Caco-2 (cell line): Measurements from ENCODE around the gene BRINP2. TPM values are rescaled to one million over a fixed set of nuclear protein-coding genes. Genes with fewer than 3 reads are reported as not detected.

ENCODE experiments used
- BruUV-seq: library from RNA; stranded (reverse); fragments of 400-500 nt; replicated peaks from 2 replicates; lab custom pipeline; 2021; lab: Mats Ljungman, UMichigan
- CTCF ChIA-PET: fragments of 300-600 bp; sonication (Branson Sonifier 250); formaldehyde crosslinking; loops from one replicate; lab custom pipeline; 2022; ENCODE audit warnings: antibody characterized with exemption; lab: Charles Lee
- POLR2A ChIA-PET: fragments of 300-600 bp; sonication (Branson Sonifier 250); formaldehyde crosslinking; loops from one replicate; lab custom pipeline; 2022; ENCODE audit warnings: antibody characterized with exemption; lab: Charles Lee
- DNase-seq, 2 experiments: peaks; one replicate each; pipeline versions ENCODE4 v3.0.0 to v3.0.0-alpha.2; 2020 to 2022
- H3K27me3 ChIP-seq: replicated peaks from 2 replicates; pipeline ENCODE4 v1.6.0; 2011; ENCODE audit warnings: low read length; ENCODE audit not compliant: control insufficient read depth, insufficient read depth
- H3K36me3 ChIP-seq: 2 replicates; pipeline ENCODE4 v1.5.1; 2011; ENCODE audit warnings: low read length; ENCODE audit not compliant: control insufficient read depth, insufficient read depth
- H3K4me1 ChIP-seq: fragments of 250-450 bp; sonication (Bioruptor Pico); 2 replicates; pipeline ENCODE4 v1.5.1; 2020; ENCODE audit warnings: mild to moderate bottlenecking
- H3K4me3 ChIP-seq: 2 replicates; pipeline ENCODE4 v1.5.1; 2011; ENCODE audit warnings: low read depth, mild to moderate bottlenecking, control low read depth, low read length
- H3K9me3 ChIP-seq: fragments of 250-450 bp; sonication (Bioruptor Pico); 2 replicates; pipeline ENCODE4 v1.5.1; 2020; ENCODE audit warnings: mild to moderate bottlenecking, moderate library complexity
- H3K27ac Mint-ChIP-seq: one replicate; pipeline ENCODE4 v1.8.0; 2022; ENCODE audit warnings: mixed read lengths; ENCODE audit not compliant: unreplicated experiment
- H3K27me3 Mint-ChIP-seq: one replicate; pipeline ENCODE4 v1.8.0; 2022; ENCODE audit warnings: mixed read lengths; ENCODE audit not compliant: insufficient read depth, unreplicated experiment
- H3K36me3 Mint-ChIP-seq: one replicate; pipeline ENCODE4 v1.8.0; 2022; ENCODE audit warnings: mild to moderate bottlenecking, mixed read lengths; ENCODE audit not compliant: insufficient read depth, unreplicated experiment
- H3K4me1 Mint-ChIP-seq: one replicate; pipeline ENCODE4 v1.8.0; 2022; ENCODE audit warnings: low read depth, mixed read lengths; ENCODE audit not compliant: unreplicated experiment
- H3K4me3 Mint-ChIP-seq: one replicate; pipeline ENCODE4 v1.8.0; 2022; ENCODE audit warnings: mild to moderate bottlenecking, moderate library complexity, mixed read lengths; ENCODE audit not compliant: unreplicated experiment
- H3K9me3 Mint-ChIP-seq: one replicate; pipeline ENCODE4 v1.8.0; 2022; ENCODE audit warnings: mixed read lengths; ENCODE audit not compliant: unreplicated experiment
- CTCF ChIP-seq, 2 experiments: fragments of 200-600 bp in 1 of 2; IDR thresholded peaks; 1 replicate in 1 of 2; 2 replicates in 1 of 2; pipeline versions ENCODE4 v1.5.1 to v1.8.0; 2011 to 2022; ENCODE audit warnings: antibody characterized with exemption in 1 of 2, control low read depth in 1 of 2, inconsistent platforms in 1 of 2, low read depth in 1 of 2, low read length in 1 of 2, mild to moderate bottlenecking in 1 of 2, moderate library complexity in 1 of 2; ENCODE audit not compliant: insufficient read depth in 1 of 2, severe bottlenecking in 1 of 2, unreplicated experiment in 1 of 2
- intact Hi-C: fragments of 100-400 bp; cut with micrococcal nuclease; formaldehyde crosslinking; loops from one replicate; pipeline ENCODE4 v1.10.0; 2022; ENCODE audit not compliant: unreplicated experiment
- total RNA-seq: library from RNA; stranded (reverse); gene quantifications from 2 replicates; pipeline ENCODE4 v1.2.3, GENCODE V29; 2022

Gene BRINP2
- total RNA-seq, 1 experiment from 2014 or later: not detected

DNA sequence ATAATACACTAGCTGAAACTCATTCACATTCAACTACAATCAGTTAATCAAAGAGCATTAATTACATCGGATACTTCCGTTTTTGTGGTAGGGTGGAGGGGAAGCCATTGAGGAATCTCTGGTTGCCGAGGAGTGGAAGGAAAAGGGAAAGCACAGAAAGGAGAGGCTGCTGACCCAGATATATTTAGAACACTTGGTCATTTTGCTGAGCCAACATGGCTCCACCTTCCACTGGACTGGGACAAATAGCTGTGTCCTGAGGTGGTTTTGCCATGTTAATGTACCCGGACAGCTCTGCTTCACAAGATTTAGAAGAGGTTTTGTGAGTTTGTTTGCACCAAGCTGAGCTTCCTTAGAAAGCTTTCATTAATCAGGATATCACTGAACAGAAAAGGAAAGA is 32.4 kb upstream of the BRINP2 start:
- no TSS peak for BruUV-seq

DNA sequence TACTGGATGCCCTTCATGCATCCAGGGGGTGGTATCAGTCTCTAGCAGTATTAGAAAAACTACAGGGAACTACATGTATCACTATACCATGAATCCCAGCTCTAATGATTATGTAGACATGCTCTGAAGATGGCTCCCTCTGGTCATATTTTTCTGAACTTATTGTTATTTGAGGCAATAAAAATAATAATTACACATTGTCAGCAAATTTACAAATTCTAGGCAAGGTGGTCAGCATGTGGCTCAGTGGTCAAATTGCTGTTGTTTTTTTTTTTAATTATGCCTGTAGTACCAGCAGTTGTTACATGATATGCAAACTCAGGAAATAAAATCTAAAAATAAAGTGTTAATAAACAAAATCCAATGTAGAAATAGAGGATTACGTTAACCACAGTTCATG is 28.7 kb upstream of the BRINP2 start:
- Histone ChIP-seq H3K9me3 (no peaks in the 10 kb centered on the region), H3K27me3 (no peaks in the 10 kb centered on the region), H3K4me1 (no peaks in the 10 kb centered on the region), H3K4me3 (no peak overlapping the region), H3K36me3 (no peaks in the 10 kb centered on the region)
- BruUV-seq: no TSS peak
- Mint-ChIP-seq H3K4me1 (no peaks in the 10 kb centered on the region), H3K4me3 (no peak overlapping the region), H3K27me3 (peaks cover 3% of the 10 kb centered on the region), H3K9me3 (no peaks in the 10 kb centered on the region), H3K36me3 (no peaks in the 10 kb centered on the region), H3K27ac (no peak overlapping the region)
- ChIA-PET POLR2A (no interaction called here), CTCF (no interaction called here)
- TF ChIP-seq CTCF (IDR thresholded peaks at IDR 0.05; ENCODE audit: insufficient read depth in 1 of 2, low read depth in 1 of 2, low read length in 1 of 2, severe bottlenecking in 1 of 2, unreplicated experiment in 1 of 2): no peak
- intact Hi-C loops: no loop called here
- no peak for DNase-seq

More for the DNA sequence above, 32.4 kb upstream of the BRINP2 start:
- Mint-ChIP-seq H3K4me1 (no peaks in the 10 kb centered on the region), H3K36me3 (no peaks in the 10 kb centered on the region), H3K9me3 (no peaks in the 10 kb centered on the region), H3K4me3 (no peak overlapping the region), H3K27ac (no peak overlapping the region), H3K27me3 (peaks cover 6% of the 10 kb centered on the region)
- ChIA-PET POLR2A (no interaction called here), CTCF (no interaction called here)
- Histone ChIP-seq H3K36me3 (no peaks in the 10 kb centered on the region), H3K4me3 (no peak overlapping the region), H3K27me3 (no peaks in the 10 kb centered on the region), H3K4me1 (no peaks in the 10 kb centered on the region), H3K9me3 (no peaks in the 10 kb centered on the region)
- no peak for DNase-seq
- intact Hi-C loops: no loop called here
- no peak for TF ChIP-seq CTCF (IDR thresholded peaks at IDR 0.05; ENCODE audit: insufficient read depth in 1 of 2, low read depth in 1 of 2, low read length in 1 of 2, severe bottlenecking in 1 of 2, unreplicated experiment in 1 of 2)

DNA sequence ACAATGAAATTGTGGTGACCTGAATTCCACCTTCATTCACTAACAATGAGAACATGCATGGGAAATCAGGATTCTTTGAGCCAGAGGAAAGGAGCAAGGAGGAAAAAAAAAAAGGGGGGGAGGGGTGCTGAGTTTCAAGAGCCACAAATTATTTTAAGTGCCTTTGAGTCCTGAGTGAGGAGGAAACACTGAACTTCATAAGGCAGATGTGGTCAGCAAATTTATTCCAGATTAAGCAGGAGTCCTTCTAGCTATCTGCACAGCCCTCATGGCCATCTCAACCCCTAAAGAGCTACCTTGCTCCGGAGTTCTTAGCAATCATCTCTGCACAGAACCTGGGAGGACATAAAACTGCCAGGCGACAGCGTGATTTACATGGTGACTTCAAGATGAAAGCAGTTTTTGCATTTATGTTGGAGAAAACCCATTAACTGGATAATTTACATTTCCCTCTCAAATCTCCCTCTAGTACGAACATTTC is 27.9 kb upstream of the BRINP2 start:
- no TSS peak for BruUV-seq
- Histone ChIP-seq H3K36me3 (no peaks in the 10 kb centered on the region), H3K4me3 (no peak overlapping the region), H3K4me1 (no peaks in the 10 kb centered on the region), H3K9me3 (no peaks in the 10 kb centered on the region), H3K27me3 (no peaks in the 10 kb centered on the region)
- H3K9me3 Mint-ChIP-seq: no peaks in the 10 kb centered on the region
- H3K27me3 Mint-ChIP-seq: peaks cover 3% of the 10 kb centered on the region
- CTCF ChIA-PET: no interaction called here
- intact Hi-C loops: no loop called here
- TF ChIP-seq CTCF (IDR thresholded peaks at IDR 0.05; ENCODE audit: insufficient read depth in 1 of 2, low read depth in 1 of 2, low read length in 1 of 2, severe bottlenecking in 1 of 2, unreplicated experiment in 1 of 2): no peak
- no peak for DNase-seq
- POLR2A ChIA-PET: no interaction called here
- H3K36me3 Mint-ChIP-seq: no peaks in the 10 kb centered on the region
- no peak overlapping the region for H3K4me3 Mint-ChIP-seq
- no peak overlapping the region for H3K27ac Mint-ChIP-seq
- no peaks in the 10 kb centered on the region for H3K4me1 Mint-ChIP-seq
